Uterus (tissue), 2 donors: ENCODE measurements around the gene SORCS3.

Experiments used
- POLR2A ChIP-seq, 2 donors: fragments of 450-650 bp; IDR thresholded peaks; one replicate each; pipeline ENCODE4 v1.6.1; 2016; ENCODE audit warnings: antibody characterized with exemption in 2 of 2, mild to moderate bottlenecking in 1 of 2, moderate library complexity in 1 of 2
- TF ChIP-seq, protein P1 (sequence below), 4 experiments: fragments of 200-600 bp in 2 of 4; fragments of 450-650 bp in 2 of 4; sonication (generic) in 2 of 4; IDR thresholded peaks; one replicate each; pipeline ENCODE4 v1.5.1; 2016 to 2019; ENCODE audit warnings: antibody characterized with exemption in 4 of 4, mild to moderate bottlenecking in 2 of 4, moderate library complexity in 1 of 4

DNA sequence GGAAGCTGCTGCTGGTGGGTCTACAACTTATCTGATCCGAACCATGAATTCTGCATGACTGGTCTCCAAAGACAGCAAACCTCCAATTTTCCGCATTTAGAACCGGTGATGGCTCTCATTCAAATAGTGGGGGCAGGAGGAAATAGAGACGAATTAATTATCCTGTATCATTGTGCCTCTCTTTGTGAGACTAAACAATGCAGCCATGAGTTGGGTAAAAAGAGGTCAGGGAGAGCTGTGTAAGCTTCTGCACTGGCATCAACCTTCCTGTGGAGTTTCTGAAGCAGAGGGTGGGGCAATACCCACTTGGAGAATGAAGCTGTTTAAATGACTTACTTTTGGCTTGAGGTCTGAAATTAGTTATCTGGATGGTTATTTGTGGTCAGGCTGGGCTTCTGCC is 266.4 kb downstream of the SORCS3 start:
- TF ChIP-seq, protein P1, sequence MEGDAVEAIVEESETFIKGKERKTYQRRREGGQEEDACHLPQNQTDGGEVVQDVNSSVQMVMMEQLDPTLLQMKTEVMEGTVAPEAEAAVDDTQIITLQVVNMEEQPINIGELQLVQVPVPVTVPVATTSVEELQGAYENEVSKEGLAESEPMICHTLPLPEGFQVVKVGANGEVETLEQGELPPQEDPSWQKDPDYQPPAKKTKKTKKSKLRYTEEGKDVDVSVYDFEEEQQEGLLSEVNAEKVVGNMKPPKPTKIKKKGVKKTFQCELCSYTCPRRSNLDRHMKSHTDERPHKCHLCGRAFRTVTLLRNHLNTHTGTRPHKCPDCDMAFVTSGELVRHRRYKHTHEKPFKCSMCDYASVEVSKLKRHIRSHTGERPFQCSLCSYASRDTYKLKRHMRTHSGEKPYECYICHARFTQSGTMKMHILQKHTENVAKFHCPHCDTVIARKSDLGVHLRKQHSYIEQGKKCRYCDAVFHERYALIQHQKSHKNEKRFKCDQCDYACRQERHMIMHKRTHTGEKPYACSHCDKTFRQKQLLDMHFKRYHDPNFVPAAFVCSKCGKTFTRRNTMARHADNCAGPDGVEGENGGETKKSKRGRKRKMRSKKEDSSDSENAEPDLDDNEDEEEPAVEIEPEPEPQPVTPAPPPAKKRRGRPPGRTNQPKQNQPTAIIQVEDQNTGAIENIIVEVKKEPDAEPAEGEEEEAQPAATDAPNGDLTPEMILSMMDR (IDR thresholded peaks at IDR 0.05): no peak
- no peak for TF ChIP-seq POLR2A (IDR thresholded peaks at IDR 0.05)
